ENCODE results near the gene USP49. TPM values are rescaled to one million over a fixed set of nuclear protein-coding genes. Genes with fewer than 3 reads are reported as not detected.

Gene USP49
- total and polyA plus RNA-seq, 10 of the 15 experiments (the other 5 are each of a cell fraction or from before 2014, with no cell fraction given), result 1.0 to 7.7 (median 4.3) TPM

DNA sequence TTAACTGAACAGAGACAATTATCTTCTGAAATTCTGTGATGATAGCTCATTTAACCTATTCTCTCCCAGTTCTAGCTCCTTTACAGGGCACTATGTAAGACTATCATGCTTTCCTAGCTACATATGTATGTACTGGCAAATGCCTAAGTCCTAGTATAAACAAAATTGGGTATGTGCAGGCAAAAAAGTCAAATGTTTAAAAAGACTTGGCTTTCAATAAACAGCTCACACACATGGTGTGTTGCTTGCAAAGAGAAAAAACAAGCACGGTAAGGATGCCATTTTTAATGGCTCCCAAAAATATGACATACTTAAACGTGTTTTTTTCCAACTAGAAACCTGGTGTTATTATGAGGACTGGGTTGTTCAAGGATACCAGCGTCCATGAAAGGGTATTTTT, 62.9 kb downstream of the USP49 start:
- in situ Hi-C loops (cut with MboI), result no loop called here
- RAD21 ChIA-PET (ENCODE audit: unreplicated experiment), result no interaction called here
- ATAC-seq, result no peak

More for the DNA sequence above, 62.9 kb downstream of the USP49 start:
- BruUV-seq (replicated peaks), result no TSS peak
- ChIA-PET CTCF (interaction anchor here (0.6 to 1.5 kb wide), 4 partner anchors 12 to 274 kb away, joined by 3 read pairs; partner anchors contain the start of genes BYSL and MED20), POLR2A (interaction anchor here (0.6 to 1.2 kb wide), 2 partner anchors 10 to 119 kb away, joined by 5 to 6 read pairs; no protein-coding TSS in a partner anchor), SMC1A (ENCODE audit: uncharacterized antibody, unreplicated experiment) (interaction anchor here (1.3 kb wide), 1 partner anchor 18 kb away, joined by 4 read pairs; no protein-coding TSS in a partner anchor)
- FAIRE-seq, result no peak
- H3K27me3 ChIP-seq (replicated peaks in 1 of 2; ENCODE audit: control insufficient read depth in 2 of 2, insufficient read depth in 2 of 2, low read length in 1 of 2), result no peaks in the 10 kb centered on the region
- H3K4me2 ChIP-seq (ENCODE audit: control insufficient read depth, insufficient read depth), result no peak overlapping the region
- intact Hi-C loops (cut with micrococcal nuclease; ENCODE audit: unreplicated experiment), result no loop called here
- DNase-seq (ENCODE audit: low read depth, low spot score), result no peak
- TF ChIP-seq POU2F2 (IDR thresholded peaks at IDR 0.05; ENCODE audit: borderline replicate concordance, low read depth, low read length), result no peak
- TF ChIP-seq HCFC1 (IDR thresholded peaks at IDR 0.05; ENCODE audit: low read length), result no peak
- no peak for TF ChIP-seq ASH2L (IDR thresholded peaks at IDR 0.05; ENCODE audit: borderline replicate concordance, low read depth)
- no peak for TF ChIP-seq KLF5 (IDR thresholded peaks at IDR 0.05; ENCODE audit: partially characterized antibody)
- TF ChIP-seq, protein P1, sequence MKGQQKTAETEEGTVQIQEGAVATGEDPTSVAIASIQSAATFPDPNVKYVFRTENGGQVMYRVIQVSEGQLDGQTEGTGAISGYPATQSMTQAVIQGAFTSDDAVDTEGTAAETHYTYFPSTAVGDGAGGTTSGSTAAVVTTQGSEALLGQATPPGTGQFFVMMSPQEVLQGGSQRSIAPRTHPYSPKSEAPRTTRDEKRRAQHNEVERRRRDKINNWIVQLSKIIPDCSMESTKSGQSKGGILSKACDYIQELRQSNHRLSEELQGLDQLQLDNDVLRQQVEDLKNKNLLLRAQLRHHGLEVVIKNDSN (IDR thresholded peaks at IDR 0.05; ENCODE audit: borderline replicate concordance, extremely low read length, insufficient read depth, low read depth, low read length), result no peak
- TF ChIP-seq FOS (IDR thresholded peaks at IDR 0.05; ENCODE audit: borderline replicate concordance, extremely low read depth, insufficient read length), result no peak
- TF ChIP-seq SPI1 (IDR thresholded peaks at IDR 0.05; ENCODE audit: borderline replicate concordance, insufficient read depth, low read depth, low read length), result no peak
- no peak for TF ChIP-seq MEF2A (IDR thresholded peaks at IDR 0.05; ENCODE audit: insufficient read depth, low read depth, low read length)
- TF ChIP-seq, protein P2, sequence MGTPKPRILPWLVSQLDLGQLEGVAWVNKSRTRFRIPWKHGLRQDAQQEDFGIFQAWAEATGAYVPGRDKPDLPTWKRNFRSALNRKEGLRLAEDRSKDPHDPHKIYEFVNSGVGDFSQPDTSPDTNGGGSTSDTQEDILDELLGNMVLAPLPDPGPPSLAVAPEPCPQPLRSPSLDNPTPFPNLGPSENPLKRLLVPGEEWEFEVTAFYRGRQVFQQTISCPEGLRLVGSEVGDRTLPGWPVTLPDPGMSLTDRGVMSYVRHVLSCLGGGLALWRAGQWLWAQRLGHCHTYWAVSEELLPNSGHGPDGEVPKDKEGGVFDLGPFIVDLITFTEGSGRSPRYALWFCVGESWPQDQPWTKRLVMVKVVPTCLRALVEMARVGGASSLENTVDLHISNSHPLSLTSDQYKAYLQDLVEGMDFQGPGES (IDR thresholded peaks at IDR 0.05), result no peak
- TF ChIP-seq MTA3 (IDR thresholded peaks at IDR 0.05; ENCODE audit: borderline replicate concordance, low read length), result no peak
- TF ChIP-seq, protein P3, sequence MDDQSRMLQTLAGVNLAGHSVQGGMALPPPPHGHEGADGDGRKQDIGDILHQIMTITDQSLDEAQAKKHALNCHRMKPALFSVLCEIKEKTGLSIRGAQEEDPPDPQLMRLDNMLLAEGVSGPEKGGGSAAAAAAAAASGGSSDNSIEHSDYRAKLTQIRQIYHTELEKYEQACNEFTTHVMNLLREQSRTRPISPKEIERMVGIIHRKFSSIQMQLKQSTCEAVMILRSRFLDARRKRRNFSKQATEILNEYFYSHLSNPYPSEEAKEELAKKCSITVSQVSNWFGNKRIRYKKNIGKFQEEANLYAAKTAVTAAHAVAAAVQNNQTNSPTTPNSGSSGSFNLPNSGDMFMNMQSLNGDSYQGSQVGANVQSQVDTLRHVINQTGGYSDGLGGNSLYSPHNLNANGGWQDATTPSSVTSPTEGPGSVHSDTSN (IDR thresholded peaks at IDR 0.05; ENCODE audit: insufficient replicate concordance, low read depth, low read length), result no peak
- TF ChIP-seq ETV6 (conservative IDR thresholded peaks at IDR 0.05 in 1 of 2, IDR thresholded peaks at IDR 0.05 in 1 of 2; ENCODE audit: borderline replicate concordance in 1 of 2, low read depth in 1 of 2), result no peak
- H3K9ac ChIP-seq (ENCODE audit: control insufficient read depth, insufficient read depth, low read length), result no peak overlapping the region
- H3K4me1 ChIP-seq (ENCODE audit: control insufficient read depth, insufficient read depth, low read length), result no peaks in the 10 kb centered on the region
- H3K27ac ChIP-seq (ENCODE audit: control insufficient read depth, insufficient read depth), result no peak overlapping the region
- H3K4me3 ChIP-seq, result no peak overlapping the region
- H3K36me3 ChIP-seq (ENCODE audit: control insufficient read depth in 2 of 2, insufficient read depth in 2 of 2, low read length in 1 of 2), result no peaks in the 10 kb centered on the region
- no peaks in the 10 kb centered on the region for H3K79me2 ChIP-seq (ENCODE audit: control insufficient read depth, insufficient read depth, low read length)
- H2AFZ ChIP-seq (ENCODE audit: control insufficient read depth, low read depth, low read length), result no peak overlapping the region
- H3K9me3 ChIP-seq (replicated peaks; ENCODE audit: control insufficient read depth, insufficient read depth, low read length), result no peaks in the 10 kb centered on the region
- no peaks in the 10 kb centered on the region for H4K20me1 ChIP-seq (ENCODE audit: control insufficient read depth, insufficient read depth)
- 85% methylated on average over 3 of the region's 3 CpGs for whole genome bisulfite sequencing (ENCODE audit: insufficient coverage, insufficient replicate concordance, low lambda C conversion rate, missing lambda C conversion rate)

All from GM12878 (cell line).